Activated CD4-positive, alpha-beta T cell treated with anti-CD3 and anti-CD28 coated beads, Interleukin-2, amount 50 U/mL, for 48 hours (primary cell): ENCODE measurements around the gene GPRASP3.
"Not testable (repeated sequence)": the region's sequence is repeated elsewhere in the genome, so short reads cannot be mapped to it uniquely, and the experiment has no call there.

ENCODE experiments used
- DNase-seq, 2 experiments: peaks; one replicate each; pipeline ENCODE4 v3.0.0-alpha.2; 2020

The GPRASP3 gene

DNA sequence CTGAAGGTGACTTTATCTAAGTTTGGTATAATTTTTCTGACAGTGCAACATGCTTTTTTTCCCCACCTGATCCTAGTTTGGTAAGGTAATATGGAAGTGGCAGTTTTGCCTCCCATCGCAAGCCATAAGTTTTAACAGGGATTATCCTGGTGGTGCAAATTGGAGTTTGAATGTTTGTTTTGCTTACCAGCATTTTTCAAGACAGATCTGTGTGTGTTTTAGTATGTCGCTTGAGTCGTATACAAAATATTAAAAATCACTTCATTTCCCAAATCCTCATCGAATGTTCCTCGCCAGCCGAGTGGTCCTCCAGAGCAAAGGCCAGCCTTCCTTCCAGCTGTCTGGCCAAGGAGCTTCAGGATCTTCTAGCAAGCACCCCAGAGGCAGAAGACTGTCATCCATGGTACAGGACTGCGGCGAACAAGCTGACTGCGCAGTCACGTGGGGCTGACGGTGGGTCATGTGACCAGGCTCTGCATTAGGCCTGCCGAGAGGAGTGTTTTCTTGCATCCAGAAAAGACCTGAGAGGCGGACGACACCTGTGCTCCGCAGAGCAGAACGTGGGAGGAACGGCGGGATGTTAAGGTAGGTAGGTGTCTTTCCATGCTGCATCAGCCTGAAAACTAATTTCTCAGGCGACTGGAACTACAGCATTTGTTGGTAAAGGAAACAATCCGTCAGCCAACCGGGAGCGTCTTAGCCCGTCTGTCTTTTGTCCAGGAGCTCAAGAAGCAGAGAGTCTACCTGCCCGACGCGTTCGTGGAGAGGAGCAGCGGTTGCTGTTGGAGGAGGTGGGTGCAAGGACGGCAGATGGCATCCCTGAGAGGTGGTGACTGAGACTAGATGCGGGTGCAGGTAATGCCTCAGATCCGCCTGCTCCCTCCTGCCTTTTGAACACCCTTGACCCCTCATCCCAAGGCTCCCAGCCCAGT is at the start of gene GPRASP3:
GPRASP3 (plus strand) TSS at position 507 of the 932 bp plus-strand sequence. CDS start 28,253 bp downstream, outside the sequence.
- peak; percentile 73 to 78 for DNase-seq

GRCh38 chrX:102672856-102673255 is 47.7 kb upstream of the GPRASP3 start:
- no peak for DNase-seq

DNA sequence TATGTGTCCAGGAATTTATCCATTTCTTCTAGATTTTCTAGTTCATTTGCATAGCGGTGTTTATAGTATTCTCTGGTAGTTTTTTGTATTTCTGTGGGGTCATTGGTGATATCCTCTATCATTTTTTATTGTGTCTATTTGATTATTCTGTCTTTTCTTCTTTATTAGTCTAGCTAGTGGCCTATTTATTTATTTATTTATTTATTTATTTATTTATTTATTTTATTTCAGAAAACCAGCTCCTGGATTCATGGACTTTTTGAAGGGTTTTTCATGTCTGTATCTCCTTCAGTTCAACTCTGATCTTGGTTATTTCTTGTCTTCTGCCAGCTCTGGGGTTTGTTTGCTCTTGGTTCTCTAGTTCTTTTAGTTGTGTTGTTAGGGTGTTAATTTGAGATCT is 43.1 kb upstream of the GPRASP3 start:
- DNase-seq, result not testable (repeated sequence)

- DNase-seq, result no peak
Observed at GRCh38 chrX:102684772-102685520, 35.6 kb upstream of the GPRASP3 start.

- DNase-seq, result no peak
Observed at GRCh38 chrX:102694749-102695148, 25.8 kb upstream of the GPRASP3 start.

DNA sequence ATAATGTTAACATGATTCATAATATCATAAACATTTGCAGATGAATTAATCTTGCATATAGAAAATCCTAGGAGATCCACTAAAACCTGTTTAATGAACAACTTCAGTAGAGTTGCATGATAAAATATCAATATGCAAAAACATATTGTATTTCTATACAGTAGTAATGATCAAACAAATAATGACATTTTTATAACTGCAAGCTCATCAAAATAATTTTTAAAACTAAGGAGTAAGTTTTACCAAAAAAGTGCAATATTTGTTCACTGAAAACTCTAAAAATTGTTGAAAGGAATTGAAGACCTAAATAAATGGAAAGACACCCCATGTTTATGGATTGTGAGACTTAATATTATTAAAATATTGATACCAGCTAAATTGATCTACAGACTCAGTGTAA is 24.2 kb upstream of the GPRASP3 start:
- no peak for DNase-seq

DNA sequence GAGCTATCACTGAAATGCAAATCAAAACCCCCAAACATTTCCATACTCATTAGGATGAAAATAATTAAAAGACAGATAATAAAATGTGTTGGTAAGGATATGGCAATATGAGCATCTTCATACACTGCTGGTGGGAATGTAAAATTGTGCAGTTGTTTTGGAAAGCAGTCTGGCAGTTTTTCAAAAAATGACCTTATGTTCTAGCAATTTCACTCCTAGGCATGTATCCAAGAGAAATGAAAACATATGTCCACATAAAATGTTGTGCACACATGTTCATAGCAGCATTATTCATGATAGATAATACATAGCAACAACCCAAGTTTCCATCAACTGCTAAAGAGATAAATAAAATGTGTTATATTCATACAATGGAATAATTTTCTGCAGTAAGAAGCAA is 23.0 kb upstream of the GPRASP3 start:
- no peak for DNase-seq

DNA sequence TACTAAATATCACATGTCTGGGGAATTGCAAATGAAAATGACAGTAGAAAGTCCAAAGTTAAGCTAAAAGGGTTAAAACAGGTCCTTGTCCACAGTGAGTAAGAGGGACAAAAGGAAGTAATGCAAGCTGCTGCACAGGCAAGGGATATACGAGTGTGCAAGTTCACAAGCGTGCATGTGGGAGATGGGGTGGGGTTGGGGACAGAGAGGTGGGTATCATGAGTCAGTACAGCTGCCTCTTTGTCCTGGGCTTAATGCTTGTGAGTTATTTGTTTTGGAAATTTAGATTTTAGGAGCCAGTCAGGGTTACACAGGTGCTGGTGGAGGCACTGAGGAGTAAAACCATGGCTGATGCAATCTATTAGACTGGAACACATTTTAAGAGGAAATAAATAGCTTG is 11.6 kb upstream of the GPRASP3 start:
- no peak for DNase-seq

DNA sequence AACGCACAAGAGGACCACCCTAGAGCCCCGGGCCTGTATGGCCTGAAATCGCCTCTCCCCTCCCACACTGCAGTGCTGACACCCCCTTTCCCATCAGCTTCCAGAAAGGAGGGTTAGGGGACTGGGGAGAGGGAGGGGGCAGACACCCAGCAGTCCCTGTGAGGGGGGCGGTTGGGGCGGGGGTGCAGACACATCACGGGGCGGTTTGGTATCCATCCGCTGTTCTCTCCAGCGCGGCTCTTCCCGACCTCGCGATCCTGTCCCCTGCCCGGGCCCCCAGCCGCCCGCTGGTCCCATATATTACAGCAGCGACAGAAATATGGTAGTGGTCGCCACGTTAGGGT is 8.7 kb upstream of the GPRASP3 start:
- DNase-seq, result no peak

DNA sequence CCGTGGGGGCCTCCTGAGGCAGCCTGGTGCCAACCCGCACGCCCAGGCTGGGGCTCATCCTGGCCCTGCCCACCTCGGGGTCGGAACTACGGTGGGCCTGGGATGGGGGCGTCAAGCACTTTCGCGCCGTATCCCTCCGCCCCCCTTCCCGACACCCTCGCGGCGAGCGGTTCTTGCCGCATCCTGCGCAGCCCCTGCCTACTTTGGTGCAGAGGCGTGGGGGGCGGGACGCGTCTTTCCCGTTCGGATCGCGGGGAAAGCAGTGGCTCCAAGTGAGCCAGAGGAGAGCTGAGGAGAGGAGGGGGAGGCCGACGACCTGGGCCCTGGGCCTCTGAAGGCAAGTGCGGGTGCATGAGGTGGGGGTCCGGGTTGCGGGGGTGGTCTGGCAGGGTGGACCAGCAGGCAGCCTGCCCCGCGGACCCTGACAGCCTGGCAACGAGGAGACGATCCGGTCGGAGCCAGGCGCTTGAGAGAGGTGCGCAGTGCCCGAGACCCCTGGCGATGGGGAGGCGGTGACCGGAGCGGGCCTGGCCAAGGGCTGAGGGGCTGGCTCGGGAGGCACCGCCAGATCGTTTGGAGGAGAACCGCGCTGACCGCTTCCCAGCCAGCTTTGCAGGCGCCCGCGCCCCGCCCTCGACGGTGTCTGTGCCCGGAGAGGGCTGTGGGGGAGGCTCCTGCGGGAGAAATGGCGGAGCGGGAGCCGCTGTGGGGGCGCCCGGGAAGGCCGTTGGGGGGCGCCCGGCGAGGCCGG is 8.2 kb upstream of the GPRASP3 start, which contains the start of gene GPRASP2:
GPRASP2 (plus strand) TSS at position 233 of the 751 bp plus-strand sequence. CDS start 2,422 bp downstream, outside the sequence.
- DNase-seq, result peak; percentile 11 to 21

DNA sequence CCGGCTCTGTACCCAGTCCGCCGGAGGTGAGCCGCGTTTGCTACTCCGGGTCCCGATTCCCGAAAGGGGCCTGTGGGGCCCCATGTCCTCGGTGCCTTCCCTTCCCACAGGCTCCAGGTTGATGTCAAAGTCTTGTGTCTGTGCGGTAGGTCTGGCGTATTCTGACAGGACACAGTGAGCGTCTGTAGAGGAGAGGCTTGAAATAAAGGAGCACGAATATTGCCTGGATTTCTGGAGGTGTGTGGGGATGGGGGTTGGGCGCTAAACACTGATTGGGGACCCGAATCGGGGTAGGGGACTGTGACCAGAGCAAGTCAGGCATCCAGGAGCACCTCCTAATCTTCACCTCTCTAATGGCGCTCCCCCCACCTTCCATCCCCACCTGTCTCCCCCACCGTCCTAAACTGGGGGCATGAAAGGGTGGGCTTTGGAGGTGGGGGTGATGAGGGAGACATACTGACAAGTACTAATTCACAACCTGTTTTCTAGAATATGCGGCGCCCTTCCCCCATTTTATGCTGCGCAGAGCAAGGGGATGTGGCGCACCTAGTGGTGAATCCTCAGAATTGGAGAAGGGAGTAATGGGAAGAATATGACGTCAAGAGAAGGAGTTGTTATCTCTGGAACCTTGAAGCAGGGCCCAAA is 7.4 kb upstream of the GPRASP3 start:
- DNase-seq, result peak; percentile 4 to 10

DNA sequence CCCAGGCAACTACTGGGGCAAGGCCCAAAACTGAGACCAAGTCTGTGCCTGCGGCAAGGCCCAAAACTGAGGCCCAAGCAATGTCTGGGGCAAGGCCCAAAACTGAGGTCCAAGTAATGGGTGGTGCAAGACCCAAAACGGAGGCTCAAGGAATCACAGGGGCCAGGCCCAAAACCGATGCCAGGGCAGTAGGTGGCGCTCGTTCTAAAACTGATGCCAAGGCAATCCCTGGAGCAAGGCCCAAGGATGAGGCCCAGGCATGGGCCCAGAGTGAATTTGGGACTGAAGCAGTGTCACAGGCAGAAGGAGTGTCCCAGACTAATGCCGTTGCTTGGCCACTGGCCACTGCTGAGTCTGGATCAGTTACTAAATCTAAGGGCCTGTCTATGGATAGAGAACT is 5.5 kb upstream of the GPRASP3 start:
- DNase-seq, result no peak

DNA sequence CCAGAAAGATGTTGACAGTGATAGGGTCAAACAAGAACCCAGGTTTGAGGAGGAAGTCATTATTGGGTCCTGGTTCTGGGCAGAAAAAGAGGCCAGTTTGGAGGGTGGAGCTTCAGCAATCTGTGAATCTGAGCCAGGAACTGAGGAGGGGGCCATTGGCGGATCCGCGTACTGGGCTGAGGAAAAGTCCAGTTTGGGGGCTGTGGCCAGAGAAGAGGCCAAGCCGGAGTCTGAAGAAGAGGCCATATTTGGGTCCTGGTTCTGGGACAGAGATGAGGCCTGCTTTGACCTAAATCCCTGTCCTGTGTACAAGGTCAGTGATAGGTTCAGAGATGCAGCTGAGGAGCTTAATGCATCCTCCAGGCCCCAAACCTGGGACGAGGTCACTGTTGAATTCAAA is 4.6 kb upstream of the GPRASP3 start:
- DNase-seq, result no peak

GRCh38 chrX:102721169-102721506 is 595 bp downstream of the GPRASP3 start:
- DNase-seq, result not testable (repeated sequence)

DNA sequence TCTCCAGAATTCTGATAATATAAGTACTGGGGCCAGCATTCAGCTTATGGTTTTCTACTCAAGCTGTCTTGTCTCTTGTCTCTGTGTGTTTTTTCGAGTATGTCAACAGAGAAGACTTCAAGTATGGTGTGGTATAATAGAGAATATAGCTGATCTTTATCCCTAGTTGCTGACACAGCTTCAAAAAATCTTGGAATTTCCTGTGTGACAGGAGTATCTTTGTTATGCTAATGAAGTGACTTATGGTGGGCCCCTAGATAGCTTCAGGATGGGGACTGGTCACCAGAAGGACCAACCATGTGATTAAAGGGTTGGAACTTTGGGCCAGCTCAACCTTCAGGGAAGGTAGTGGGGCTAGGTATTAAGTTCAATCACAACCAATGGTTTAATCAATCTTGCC is 2.9 kb downstream of the GPRASP3 start:
- no peak for DNase-seq

- no peak for DNase-seq
Observed at GRCh38 chrX:102727761-102728160, 7.2 kb downstream of the GPRASP3 start.

DNA sequence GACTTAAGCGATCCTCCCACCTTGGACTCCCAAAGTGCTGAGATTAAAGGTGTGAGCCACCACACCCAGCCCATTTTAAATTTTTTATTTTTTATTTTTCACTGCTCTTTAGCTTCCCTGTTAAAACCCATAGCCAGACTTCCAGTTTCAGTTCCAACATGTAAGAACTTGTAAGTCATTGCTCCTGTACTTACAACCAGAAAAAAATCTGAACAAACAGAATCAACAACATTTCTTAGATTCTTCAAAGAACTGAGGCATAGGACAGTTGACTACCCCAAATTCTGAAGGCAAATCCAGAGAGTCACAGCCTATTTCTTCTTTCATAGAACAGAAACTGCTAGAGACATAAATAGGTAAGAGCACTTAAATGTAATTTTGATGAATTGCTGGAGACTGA is 8.1 kb downstream of the GPRASP3 start:
- DNase-seq, result no peak

DNA sequence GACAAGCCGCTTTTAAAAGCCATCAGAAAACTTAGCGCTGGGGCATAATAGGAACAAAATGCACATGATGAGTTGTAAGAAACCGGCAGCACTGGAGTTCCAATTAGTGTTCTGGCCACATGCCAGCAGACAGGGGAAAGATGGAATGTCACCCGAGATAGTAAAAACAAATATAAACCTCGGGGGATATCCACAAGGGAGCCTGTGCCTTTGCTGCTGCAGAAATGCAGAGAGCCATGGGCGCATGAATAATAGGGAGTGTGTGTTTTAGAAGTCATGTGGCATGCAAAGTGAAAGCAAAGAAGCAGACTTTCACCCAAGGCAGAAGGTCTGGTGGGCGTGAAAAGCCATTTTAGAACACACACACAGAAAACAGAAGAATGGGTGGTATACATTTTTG is 19.1 kb downstream of the GPRASP3 start:
- no peak for DNase-seq

GRCh38 chrX:102744307-102744706 is 23.8 kb downstream of the GPRASP3 start:
- DNase-seq, result no peak

GRCh38 chrX:102745513-102745856 is 24.9 kb downstream of the GPRASP3 start:
- DNase-seq, result no peak

DNA sequence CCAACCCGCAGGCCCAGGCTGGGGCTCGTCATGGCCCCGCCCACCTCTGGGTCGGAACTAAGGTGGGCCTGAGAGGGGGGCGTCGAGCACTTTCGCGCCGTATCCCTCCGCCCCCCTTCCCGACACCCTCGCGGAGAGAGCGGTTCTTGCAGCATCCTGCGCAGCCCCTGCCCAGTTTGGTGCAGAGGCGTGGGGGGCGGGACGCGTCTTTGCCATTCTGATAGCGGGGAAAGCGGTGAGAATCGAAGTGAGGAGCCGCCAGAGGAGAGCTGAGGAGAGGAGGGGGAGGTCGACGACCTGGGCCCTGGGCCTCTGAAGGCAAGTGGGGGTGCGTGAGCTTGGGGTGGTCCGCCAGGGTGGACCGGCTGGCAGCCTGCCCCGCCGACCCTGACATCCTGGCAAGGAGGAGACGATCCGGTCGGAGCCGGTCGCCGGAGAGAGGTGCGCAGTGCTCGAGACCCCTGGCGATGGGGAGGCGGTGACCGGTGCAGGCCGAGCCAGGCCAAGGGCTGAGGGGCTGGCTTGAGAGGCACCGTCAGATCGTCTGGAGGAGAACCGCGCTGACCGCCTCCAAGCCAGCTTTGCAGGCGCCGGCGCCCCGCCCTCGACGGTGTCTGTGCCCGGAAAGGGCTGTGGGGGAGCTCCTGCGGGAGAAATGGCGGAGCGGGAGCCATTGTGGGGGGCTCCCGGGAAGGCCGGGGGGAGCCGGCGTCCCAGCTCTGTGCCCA is 25.5 kb downstream of the GPRASP3 start:
- peak; percentile 13 to 15 for DNase-seq

- DNase-seq, result no peak
Observed at GRCh38 chrX:102765217-102765616, 44.7 kb downstream of the GPRASP3 start.
